ENCODE measurements around the gene UPB1.

GRCh38 chr22:24482575-24482974 lies 12.6 kb upstream of the UPB1 start:
- TF ChIP-seq CTCF (IDR thresholded peaks at IDR 0.05) (no peak), POLR2AphosphoS5 (IDR thresholded peaks at IDR 0.05) (no peak)
